ENCODE data around the gene SYDE2.

Gene SYDE2

DNA sequence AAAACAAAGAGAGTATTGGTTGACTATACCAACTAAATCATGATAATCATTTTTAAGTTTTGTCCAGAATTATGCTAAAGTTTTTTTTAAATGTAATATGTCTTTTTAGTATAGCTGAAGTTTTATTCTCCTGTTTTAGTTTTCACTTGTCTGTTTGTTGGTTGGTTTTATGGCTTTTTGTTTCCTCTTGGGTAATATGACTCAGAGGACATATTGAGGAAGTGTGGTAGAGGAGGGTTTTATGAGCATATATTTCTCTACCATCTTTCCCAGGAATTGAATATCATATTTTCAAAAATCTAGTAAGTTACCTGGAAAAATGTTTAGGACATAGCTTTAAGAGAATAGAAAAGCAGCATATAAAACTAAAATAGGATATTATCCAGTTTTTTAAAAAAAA, 84.0 kb downstream of the SYDE2 start:
- no peak for DNase-seq

DNA sequence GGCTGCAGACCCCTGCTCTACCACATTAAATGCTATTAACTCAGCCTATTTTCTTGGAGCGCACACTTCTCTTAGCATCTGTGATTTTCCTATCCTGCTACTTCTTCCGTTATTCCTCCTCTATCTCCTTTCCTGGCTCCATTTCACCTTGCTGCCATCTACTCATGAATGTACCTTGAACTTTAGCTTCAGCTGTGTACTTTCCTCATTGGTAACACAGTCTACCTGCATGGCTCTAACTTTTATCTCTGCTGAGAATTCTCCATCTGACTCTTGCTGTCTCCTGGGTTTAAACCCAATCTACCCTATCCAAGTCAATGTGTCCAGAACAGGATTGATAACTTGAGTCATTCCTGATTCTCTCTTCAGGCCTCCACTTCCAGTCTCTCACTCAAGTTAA, 84.9 kb downstream of the SYDE2 start:
- no peak for DNase-seq

- DNase-seq = no peak
Measured at GRCh38 chr1:85111695-85112094, 89.1 kb downstream of the SYDE2 start.

GRCh38 chr1:85109475-85109874, 91.3 kb downstream of the SYDE2 start:
- DNase-seq = peak; percentile 71
